ENCODE measurements around the gene MED13L.
"Not testable (repeated sequence)": the region's sequence is repeated elsewhere in the genome, so short reads cannot be mapped to it uniquely, and the experiment has no call there.

DNA sequence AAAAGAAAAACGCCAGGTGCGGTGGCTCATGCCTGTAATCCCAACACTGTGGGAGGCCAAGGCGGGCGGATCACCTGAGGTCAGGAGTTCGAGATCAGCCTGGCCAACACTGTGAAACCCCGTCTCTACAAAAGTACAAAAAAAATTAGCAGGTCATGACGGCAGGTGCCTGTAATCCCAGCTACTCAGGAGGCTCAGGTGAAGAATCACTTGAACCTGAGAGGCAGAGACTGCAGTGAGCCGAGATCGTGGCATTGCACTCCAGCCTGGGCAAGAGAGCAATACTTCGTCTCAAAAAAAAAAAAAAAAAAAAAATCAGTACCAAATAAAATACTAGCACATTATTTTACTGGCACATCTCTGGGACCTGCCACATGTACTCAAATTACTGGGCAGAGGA is 145.5 kb downstream of the MED13L start:
- not testable (repeated sequence) for TF ChIP-seq CTCF, EP300, POLR2A (IDR thresholded peaks at IDR 0.05)
